Dermis microvascular lymphatic vessel endothelial cell (primary cell): Measurements from ENCODE around the gene RNF103. TPM values are rescaled to one million over a fixed set of nuclear protein-coding genes. Genes with fewer than 3 reads are reported as not detected.
A peak's percentile ranks its signal among the peaks of the same experiment; 100 is the strongest.
"Not testable (repeated sequence)": the region's sequence is repeated elsewhere in the genome, so short reads cannot be mapped to it uniquely, and the experiment has no call there.

Experiments used
- DNase-seq, 2 donors: peaks; one replicate each; pipeline versions ENCODE4 v3.0.0 to v3.0.0-alpha.2; 2010; ENCODE audit warnings: low read depth in 2 of 2
- total RNA-seq: library from RNA; depleted of rRNA; stranded (reverse); fragments of >200 nt; gene quantifications from 2 replicates; pipeline ENCODE4 v1.2.1, GENCODE V29; 2014

The RNF103 gene
- total RNA-seq, 1 donor from 2014 or later: 24.4 TPM

- peak in 1 of 2 donors; percentile 1 for DNase-seq
Observed at GRCh38 chr2:86624267-86624547, 542 bp upstream of the RNF103 start.

GRCh38 chr2:86623043-86623493 is 597 bp downstream of the RNF103 start:
- peak in 1 of 2 donors; percentile 64 for DNase-seq

- peak in 1 of 2 donors; percentile 49 for DNase-seq
Observed at GRCh38 chr2:86622519-86623042, 1.1 kb downstream of the RNF103 start.

- peak in 1 of 2 donors; percentile 60 for DNase-seq
Observed at GRCh38 chr2:86621280-86621943, 2.3 kb downstream of the RNF103 start.

- DNase-seq: no peak
Observed at GRCh38 chr2:86617738-86618137, 5.9 kb downstream of the RNF103 start.

- no peak for DNase-seq
Observed at GRCh38 chr2:86617153-86617552, 6.5 kb downstream of the RNF103 start.

GRCh38 chr2:86616502-86616901 is 7.2 kb downstream of the RNF103 start:
- DNase-seq: no peak

GRCh38 chr2:86615596-86615995 is 8.1 kb downstream of the RNF103 start:
- no peak for DNase-seq

GRCh38 chr2:86613515-86613914 is 10.2 kb downstream of the RNF103 start:
- DNase-seq: no peak

GRCh38 chr2:86610871-86611270 is 12.8 kb downstream of the RNF103 start:
- no peak for DNase-seq

- no peak for DNase-seq
Observed at GRCh38 chr2:86608832-86609410, 14.7 kb downstream of the RNF103 start.

GRCh38 chr2:86603905-86604304 is 19.8 kb downstream of the RNF103 start:
- no peak for DNase-seq

GRCh38 chr2:86598966-86599365 is 24.7 kb downstream of the RNF103 start:
- peak in 1 of 2 donors; percentile 35 for DNase-seq

- DNase-seq: no peak
Observed at GRCh38 chr2:86596118-86596517, 27.5 kb downstream of the RNF103 start.

- no peak for DNase-seq
Observed at GRCh38 chr2:86593266-86593665, 30.4 kb downstream of the RNF103 start.

- DNase-seq: peak in 1 of 2 donors; percentile 20
Observed at GRCh38 chr2:86592547-86593230, 31.0 kb downstream of the RNF103 start.

GRCh38 chr2:86589701-86590100 is 34.0 kb downstream of the RNF103 start:
- DNase-seq: not testable (repeated sequence)

- DNase-seq: peak; percentile 46 to 95
Observed at GRCh38 chr2:86584151-86584913, 39.3 kb downstream of the RNF103 start.

- DNase-seq: no peak
Observed at GRCh38 chr2:86580560-86580959, 43.1 kb downstream of the RNF103 start.

GRCh38 chr2:86577817-86578456 is 45.7 kb downstream of the RNF103 start:
- no peak for DNase-seq

GRCh38 chr2:86570059-86570458 is 53.6 kb downstream of the RNF103 start:
- DNase-seq: no peak
